Measurements from ENCODE around the gene NCOA5. TPM values are rescaled to one million over a fixed set of nuclear protein-coding genes. Genes with fewer than 3 reads are reported as not detected.

NCOA5 gene
- total and polyA plus RNA-seq, 9 of the 15 experiments (the other 6 are each of a cell fraction or from before 2014, with no cell fraction given) = 3.9 to 22.8 (median 13.8) TPM

- TF ChIP-seq ZBTB5 (IDR thresholded peaks at IDR 0.05) (no peak), TCF15 (CRISPR knock-in tag; IDR thresholded peaks at IDR 0.05) (no peak), CTCF (IDR thresholded peaks at IDR 0.05 in 2 of 3, conservative IDR thresholded peaks at IDR 0.05 in 1 of 3; ENCODE audit: insufficient read depth in 2 of 3, low read depth in 1 of 3, low read length in 3 of 3) (peak; percentile 73 to 92 (median 90)), ZNF134 (CRISPR knock-in tag; conservative IDR thresholded peaks at IDR 0.05) (no peak), SMARCA4 (IDR thresholded peaks at IDR 0.05) (peak; percentile 50), POLR2G (IDR thresholded peaks at IDR 0.05; ENCODE audit: low read depth, low read length) (no peak), MTA3 (IDR thresholded peaks at IDR 0.05; ENCODE audit: borderline replicate concordance) (peak; percentile 72; the same call in 1 of the 2 replicates), PTTG1 (tag; IDR thresholded peaks at IDR 0.05; ENCODE audit: low read depth) (no peak), HNRNPL (IDR thresholded peaks at IDR 0.05; ENCODE audit: low read depth, low read length) (0 out of 2 replicates have a peak, but pooled peaks have one; percentile 43), ARNT (IDR thresholded peaks at IDR 0.05) (no peak), POLR3A (IDR thresholded peaks at IDR 0.05; ENCODE audit: borderline replicate concordance, extremely low read depth, insufficient read depth, insufficient read length) (no peak), NCOA6 (IDR thresholded peaks at IDR 0.05) (peak; percentile 85)
Measured at GRCh38 chr20:46013829-46014516, 75.8 kb downstream of the NCOA5 start (continued).
